Endometrium (tissue), 2 donors: ENCODE measurements around the gene IFI27.
A peak's percentile ranks its signal among the peaks of the same experiment; 100 is the strongest.
"Not testable (repeated sequence)": the region's sequence is repeated elsewhere in the genome, so short reads cannot be mapped to it uniquely, and the experiment has no call there.

Source experiments
- FAIRE-seq: peaks from 2 replicates; lab custom pipeline; 2012; peaks lifted over from hg19 to GRCh38; lab: Jason Lieb, UNC
- donor health status: control.
- donor health status: control.

The IFI27 gene

GRCh38 chr14:94110552-94111181 is at the start of gene IFI27:
Gene IFI27, plus strand, starts transcription at chr14:94110736.
- FAIRE-seq = peak; percentile 50

- FAIRE-seq = no peak
Measured at GRCh38 chr14:94062344-94062940, 48.1 kb upstream of the IFI27 start.

DNA sequence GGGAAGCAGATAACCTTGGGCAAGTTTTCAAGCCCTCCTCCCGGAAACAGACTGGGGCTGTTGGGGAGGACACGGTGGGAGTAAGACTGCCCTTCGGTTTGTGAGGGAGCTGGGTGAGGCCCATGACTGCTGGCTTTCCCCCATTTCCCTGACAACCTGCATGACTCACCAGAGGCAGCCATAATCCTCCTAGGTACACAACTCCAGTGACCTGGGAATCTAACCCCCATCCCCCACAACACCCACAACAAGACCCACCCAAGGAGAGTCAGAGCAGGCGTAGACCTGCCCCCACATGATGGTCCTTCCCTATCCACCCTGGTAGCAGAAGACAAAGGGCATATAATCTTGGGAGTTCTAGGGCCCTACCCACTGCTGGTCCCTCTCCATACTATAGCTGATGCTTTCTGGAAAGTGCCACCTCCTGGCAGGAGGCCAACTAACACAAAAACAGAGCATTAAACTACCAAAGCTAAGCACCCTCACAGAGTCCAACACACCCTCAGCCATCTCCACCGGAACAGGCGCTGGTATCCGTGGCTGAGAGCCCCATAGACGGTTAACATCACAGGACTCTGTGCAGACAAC is 44.4 kb upstream of the IFI27 start:
- no peak for FAIRE-seq

- not testable (repeated sequence) for FAIRE-seq
Measured at GRCh38 chr14:94072076-94072475, 38.5 kb upstream of the IFI27 start.

GRCh38 chr14:94074534-94074933 is 36.0 kb upstream of the IFI27 start:
- no peak for FAIRE-seq

DNA sequence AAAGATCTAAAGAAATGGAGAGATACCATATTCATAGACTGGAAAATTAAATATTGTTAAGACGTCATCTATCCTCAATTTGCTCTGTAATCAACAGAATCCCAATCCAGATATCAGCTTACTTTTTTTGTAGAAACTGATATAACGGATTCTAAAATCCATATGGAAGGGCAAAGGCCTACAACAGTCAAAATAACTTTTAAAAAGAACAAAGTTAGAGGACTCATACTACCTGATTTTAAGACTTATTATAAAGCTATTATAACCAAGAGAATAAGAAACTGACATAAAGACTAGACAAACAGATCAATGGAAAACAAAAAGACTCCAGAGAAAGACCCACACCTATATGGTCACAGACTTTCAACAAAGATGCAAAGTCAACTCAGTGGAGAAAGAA is 35.5 kb upstream of the IFI27 start:
- FAIRE-seq = no peak

DNA sequence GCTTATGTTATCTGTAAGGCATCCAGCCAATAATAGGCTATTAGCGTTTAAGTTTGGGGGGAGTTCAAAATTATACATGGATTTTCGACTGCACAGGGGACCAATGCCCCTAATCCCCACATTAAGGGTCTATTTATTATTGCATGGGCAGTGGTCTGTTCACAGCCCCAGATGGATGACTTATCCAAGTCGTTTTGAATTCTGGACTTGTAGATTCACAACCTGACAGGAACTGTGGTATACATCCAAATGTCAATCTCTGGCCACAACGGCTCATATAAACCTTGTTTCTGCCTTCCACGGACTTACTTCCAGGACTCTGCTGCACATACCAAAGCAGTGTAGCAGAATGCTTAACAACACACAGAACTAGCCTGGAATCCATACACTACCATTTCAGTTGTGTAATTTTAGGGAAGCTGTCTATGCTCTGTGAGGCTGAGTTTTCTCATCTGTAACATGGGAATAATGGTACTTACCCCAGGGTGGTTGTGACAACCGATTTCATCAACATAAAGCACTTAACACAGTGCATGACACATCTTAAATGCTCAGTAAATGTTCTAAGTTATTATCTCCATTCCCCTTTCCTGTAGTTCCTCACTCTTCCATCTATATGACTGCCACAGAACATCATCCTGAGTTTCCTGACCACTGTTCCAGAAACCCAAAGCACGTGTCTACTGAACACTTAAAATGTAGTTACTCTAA is 33.3 kb upstream of the IFI27 start:
- FAIRE-seq = no peak

DNA sequence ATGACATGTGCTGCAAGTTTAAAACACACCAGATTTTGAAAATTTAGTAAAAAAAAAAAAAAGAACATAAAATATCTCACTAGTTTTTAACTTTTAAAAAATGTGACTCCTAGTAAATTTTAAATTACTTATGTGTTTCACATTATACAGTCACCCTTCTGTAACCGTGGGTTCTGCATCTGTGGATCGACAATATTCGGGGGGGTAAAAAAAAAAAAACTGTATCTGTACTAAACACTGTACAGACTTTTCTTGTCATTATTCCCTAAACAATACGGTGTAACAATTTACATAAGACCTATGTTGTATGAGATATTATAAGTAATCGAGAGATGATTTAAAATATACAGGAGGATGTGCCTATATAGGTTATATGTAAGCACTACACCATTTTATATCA is 32.7 kb upstream of the IFI27 start:
- no peak for FAIRE-seq

DNA sequence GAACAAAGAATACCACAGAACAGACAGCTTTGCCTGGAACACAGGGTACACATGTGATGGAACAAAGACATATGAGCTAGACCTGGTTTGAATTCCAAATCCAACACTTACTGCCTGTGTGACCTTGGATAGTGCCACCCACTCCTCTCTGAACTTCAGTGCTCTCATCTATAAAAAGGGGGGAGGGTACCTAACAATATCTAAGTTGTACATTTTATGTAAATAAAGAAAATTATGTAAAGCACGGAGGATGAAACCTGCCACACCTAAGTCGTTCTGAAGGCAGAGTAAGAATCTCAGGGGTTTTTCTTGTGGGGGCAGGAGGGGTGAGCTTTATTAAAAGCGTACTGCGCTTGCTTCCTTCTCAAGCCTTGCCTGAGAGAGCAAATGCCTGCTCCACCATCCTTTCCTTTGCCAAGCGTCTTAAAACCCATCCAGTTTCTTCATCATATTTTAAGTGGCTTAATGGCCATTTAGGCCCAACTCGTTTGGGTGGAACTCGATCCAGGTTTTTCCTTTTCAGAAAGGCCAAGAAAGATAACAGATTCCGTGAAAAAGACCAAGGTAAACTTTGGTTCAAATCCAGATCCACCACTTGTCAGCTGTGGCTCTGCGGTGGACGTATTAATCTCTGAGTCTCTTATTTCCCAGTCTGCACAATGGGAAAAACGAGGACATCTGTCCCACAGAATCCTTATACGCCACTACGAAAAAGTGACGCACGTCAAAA is 30.5 kb upstream of the IFI27 start:
- FAIRE-seq = no peak

DNA sequence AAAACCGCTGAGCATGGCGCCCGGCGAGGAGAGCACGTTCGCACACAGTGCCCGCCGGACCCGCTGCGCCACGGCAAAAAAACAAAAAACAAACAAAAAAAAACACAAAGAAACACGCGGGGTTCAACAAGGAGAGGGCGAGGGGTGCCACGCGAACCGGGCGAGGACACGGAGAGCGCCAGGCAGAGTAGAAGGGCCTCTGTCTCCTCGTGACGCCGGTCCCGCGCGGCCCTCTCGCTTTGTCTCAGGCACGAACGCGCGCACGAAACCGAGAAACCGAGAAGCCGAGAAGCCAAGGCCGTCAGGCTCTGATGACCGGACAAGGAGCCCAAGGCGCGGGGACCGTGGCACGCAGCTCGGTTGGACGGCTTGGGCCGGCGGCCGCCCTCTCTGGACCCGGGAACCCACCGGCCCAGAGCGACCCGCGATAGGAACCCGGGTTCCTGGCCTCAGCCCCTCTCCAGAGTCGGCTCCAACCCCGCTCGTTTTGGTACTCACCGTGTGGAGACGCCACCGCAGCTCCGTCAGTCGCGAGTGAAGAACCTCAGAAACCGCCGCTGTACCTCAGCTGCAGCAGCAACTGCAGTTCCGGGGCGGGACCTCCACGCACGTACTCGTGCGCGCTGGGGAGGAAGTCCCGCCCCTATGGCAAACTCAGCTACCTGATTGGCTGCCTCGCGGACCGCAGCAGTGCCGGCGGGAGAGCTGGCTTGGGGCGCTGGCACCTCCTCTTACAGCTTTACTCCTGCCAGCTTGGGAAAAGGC is 29.7 kb upstream of the IFI27 start, which contains the start of the genes DDX24 and IFI27L1:
DDX24 (minus strand) TSS at position 582 of the 765 bp plus-strand sequence. CDS start 1,460 bp downstream, outside the sequence.
IFI27L1 (plus strand) TSS at position 690 of the 765 bp plus-strand sequence. CDS start 15,628 bp downstream, outside the sequence.
- FAIRE-seq = peak; percentile 90

- no peak for FAIRE-seq
Measured at GRCh38 chr14:94081386-94081820, 29.1 kb upstream of the IFI27 start.

- no peak for FAIRE-seq
Measured at GRCh38 chr14:94087891-94088290, 22.6 kb upstream of the IFI27 start.

- FAIRE-seq = no peak
Measured at GRCh38 chr14:94088516-94088915, 22.0 kb upstream of the IFI27 start.

DNA sequence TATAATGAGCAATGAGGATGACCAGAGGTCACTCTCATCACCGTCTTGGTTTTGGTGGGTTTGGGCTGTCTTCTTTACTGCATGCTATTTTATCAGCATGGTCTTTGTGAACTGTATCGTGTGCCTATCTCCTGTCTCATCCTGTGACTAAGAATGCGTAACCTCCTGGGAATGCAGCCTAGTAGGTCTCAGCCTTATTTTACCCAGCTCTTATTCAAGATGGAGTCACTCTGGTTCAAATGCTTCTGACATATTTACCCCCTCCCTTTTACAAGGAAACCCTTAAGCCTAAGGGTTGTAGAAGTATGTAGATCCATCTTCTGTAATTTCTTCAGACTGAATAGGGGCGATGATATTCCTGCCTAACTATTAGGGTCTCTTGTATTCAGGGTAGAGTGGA is 21.1 kb upstream of the IFI27 start:
- FAIRE-seq = no peak

- no peak for FAIRE-seq
Measured at GRCh38 chr14:94093418-94093817, 17.1 kb upstream of the IFI27 start.

DNA sequence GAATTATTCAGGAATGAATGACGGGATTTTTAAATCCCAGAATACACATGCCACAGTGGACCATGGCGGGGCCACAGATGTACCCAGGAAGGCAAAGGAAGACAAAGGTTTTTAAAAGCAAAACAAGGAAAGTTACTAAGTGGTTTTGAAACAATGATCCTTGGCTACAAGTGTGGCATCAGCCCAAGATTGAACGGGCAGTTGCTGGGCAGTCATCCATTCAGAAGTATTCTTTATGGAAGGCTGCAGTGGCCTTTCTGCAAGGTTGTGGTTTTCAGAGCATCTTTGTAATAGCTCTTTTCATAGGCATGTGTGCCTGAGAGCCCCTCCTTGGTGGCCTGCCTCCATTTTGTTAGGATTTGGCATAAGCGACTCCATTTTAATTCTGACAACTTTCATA is 13.4 kb upstream of the IFI27 start:
- no peak for FAIRE-seq

- no peak for FAIRE-seq
Measured at GRCh38 chr14:94098326-94098992, 12.1 kb upstream of the IFI27 start.

- FAIRE-seq = no peak
Measured at GRCh38 chr14:94099006-94099405, 11.5 kb upstream of the IFI27 start.

DNA sequence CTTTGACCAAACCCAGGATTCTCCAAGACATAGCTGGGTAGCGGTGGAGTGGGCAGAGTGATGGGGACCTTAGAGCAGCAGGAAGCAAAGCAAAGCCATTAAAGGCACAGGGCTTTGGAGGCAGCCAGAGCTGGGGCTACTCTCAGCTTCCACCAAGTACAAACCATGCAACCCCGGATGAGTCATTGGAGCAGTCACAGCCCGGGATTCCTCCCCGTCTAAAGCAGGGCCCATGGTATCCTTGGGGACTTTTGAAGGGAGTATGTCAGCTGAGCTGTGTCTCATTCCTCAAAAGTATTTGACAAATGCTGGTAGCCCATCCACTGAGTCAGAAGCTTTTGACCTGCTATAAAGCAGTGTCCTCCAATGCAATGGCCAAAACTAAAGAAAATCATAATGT is 9.7 kb upstream of the IFI27 start:
- FAIRE-seq = no peak

GRCh38 chr14:94101748-94102147 is 8.8 kb upstream of the IFI27 start:
- no peak for FAIRE-seq
